Dendritic cell treated with granulocyte-macrophage colony-stimulating factor and Interleukin-4, amounts not matched to agents 40 ng/mL and 50 ng/mL, for 4 days (primary cell): ENCODE data around the gene UTP4.

Experiments used
- H3K27ac Mint-ChIP-seq: one replicate; pipeline ENCODE4 v1.8.0; 2022; ENCODE audit warnings: mild to moderate bottlenecking, mixed read lengths
- H3K27me3 Mint-ChIP-seq: one replicate; pipeline ENCODE4 v1.8.0; 2022; ENCODE audit warnings: mild to moderate bottlenecking, mixed read lengths
- H3K36me3 Mint-ChIP-seq: one replicate; pipeline ENCODE4 v1.8.0; 2022; ENCODE audit warnings: low read depth, mixed read lengths
- H3K4me1 Mint-ChIP-seq: one replicate; pipeline ENCODE4 v1.8.0; 2022; ENCODE audit warnings: low read depth, mixed read lengths
- H3K4me3 Mint-ChIP-seq: one replicate; pipeline ENCODE4 v1.8.0; 2022; ENCODE audit warnings: mild to moderate bottlenecking, moderate library complexity, mixed read lengths
- H3K9me3 Mint-ChIP-seq: one replicate; pipeline ENCODE4 v1.8.0; 2022; ENCODE audit warnings: mixed read lengths
- intact Hi-C: fragments of 100-400 bp; cut with micrococcal nuclease; formaldehyde crosslinking; loops from one replicate; pipeline ENCODE4 v1.15.0; 2022

The UTP4 gene

DNA sequence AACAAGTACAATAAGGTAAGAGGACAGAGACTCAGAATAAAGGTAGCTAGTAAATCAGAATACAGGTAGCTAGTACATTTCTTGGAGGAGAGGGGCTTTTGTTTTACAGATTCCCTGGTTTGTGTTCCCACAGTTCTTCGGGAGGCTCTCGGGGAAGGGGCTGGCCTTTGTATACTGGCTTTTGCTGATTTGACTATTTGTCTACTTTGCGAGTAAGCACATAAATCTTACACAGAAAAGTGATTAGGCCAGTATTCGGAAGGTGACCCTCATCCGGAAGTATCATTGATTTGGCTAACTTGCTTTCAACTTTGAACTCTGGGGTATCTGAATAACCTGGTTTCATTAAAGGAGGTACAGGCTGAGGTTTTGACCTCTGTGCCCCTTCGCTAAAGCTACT is 33.1 kb downstream of the UTP4 start:
- intact Hi-C loops, result no loop called here
- no peaks in the 10 kb centered on the region for H3K9me3 Mint-ChIP-seq
- no peak overlapping the region for H3K27ac Mint-ChIP-seq
- peaks cover 15% of the 10 kb centered on the region for H3K4me1 Mint-ChIP-seq
- peaks cover 94% of the 10 kb centered on the region for H3K36me3 Mint-ChIP-seq
- no peak overlapping the region for H3K4me3 Mint-ChIP-seq
- H3K27me3 Mint-ChIP-seq, result peaks cover 3% of the 10 kb centered on the region

DNA sequence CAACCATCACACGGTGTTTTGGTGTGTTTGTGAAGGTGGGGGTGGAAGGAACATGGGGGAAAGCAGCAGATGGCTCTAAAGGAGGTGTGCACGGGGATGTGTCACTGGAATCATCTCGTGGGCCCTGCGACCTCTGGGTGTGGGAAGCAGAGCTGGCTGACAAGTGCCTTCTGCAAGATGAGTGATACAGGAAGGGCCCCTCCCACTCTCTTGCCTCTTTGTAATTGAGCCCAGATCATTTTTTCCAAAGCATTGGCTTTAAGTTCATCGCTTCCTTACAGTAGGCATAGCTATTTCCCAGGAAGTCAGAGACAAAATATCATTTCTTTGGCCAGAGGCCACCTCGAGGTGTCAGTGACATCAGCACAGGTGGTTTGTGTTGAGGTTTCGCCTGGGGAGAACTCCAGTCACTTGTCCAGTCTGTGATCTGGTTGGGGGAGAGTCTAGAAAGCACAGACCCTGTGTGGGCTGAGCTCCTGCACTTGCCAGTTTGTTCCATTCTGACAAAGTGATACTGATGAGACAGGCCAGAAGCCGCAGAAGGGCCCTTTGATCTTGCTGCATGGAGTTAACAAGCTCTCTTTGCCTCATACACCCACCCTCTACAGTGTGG is 33.9 kb downstream of the UTP4 start:
- Mint-ChIP-seq H3K9me3 (no peaks in the 10 kb centered on the region), H3K27me3 (peaks cover 3% of the 10 kb centered on the region), H3K4me1 (peaks cover 23% of the 10 kb centered on the region), H3K4me3 (no peak overlapping the region), H3K36me3 (peaks cover 87% of the 10 kb centered on the region), H3K27ac (peak overlapping the region; percentile 8)
- intact Hi-C loops, result no loop called here

DNA sequence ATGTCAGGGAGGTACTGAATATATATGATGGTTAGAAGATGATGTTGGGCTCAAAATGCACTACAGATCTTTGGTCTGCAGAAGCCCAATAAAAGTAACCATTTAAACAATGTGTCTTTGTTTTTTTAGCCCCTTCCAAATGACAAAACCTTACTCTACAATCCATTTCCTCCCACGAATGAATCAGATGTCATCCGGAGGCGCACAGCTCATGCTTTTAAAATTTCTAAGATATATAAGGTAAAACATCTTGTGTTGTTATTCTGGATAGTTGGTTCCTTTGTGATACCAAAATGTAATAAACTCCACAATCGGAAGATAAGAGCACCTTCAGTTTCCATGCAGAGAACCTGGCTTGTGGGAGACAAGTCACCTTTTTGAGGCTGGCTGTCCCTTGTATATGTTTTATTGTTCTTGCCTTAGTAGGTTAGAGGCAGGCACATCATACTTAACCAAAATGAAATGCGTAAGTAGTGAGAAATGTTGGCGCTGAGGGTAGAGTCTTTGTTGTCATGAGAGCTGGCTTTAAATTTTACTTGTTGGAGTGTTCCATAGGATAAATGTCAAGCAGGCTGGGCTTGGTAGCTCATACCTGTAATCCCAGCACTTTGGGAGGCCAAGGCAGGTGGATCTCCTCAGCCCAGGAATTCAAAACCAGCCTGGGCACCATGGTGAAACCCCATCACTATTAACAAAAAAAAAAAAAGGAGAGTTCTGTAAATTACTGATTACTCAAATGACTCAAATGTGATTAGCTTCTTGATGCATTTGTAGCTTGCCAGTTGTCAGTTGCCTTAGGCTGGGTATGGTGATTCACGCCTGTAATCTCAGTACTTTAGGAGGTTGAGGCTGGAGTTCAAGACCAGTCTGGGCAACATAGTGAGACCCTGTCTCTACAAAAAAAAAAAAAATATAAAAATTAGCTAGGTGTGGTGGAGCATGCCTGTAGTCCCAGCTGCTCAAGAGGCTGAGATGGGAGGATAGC is 34.8 kb downstream of the UTP4 start:
- no peak overlapping the region for H3K27ac Mint-ChIP-seq

DNA sequence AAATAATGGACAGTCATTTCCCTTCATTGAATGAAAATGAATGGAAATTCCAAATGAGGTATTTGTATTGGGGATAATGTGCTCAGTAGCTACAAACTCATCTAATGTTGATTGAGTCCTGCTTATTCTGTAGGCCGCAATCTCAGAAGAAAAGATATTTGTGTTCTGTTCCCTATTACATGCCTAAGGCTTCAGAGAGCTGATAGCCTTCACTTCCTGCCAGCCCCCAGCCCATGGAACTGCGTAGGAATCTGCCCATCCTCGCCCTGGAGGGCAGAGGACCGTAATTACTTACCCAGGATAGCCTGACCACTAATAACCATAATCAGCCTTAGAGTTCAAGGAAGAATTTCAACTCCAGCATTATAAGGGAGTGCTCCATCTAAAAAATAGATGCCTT is 36.6 kb downstream of the UTP4 start:
- peaks cover 59% of the 10 kb centered on the region for H3K36me3 Mint-ChIP-seq
- H3K4me1 Mint-ChIP-seq, result peaks cover 50% of the 10 kb centered on the region
- peaks cover 3% of the 10 kb centered on the region for H3K27me3 Mint-ChIP-seq
- intact Hi-C loops, result no loop called here
- H3K9me3 Mint-ChIP-seq, result no peaks in the 10 kb centered on the region
- H3K27ac Mint-ChIP-seq, result no peak overlapping the region
- H3K4me3 Mint-ChIP-seq, result no peak overlapping the region

More for the DNA sequence above, 34.8 kb downstream of the UTP4 start:
- Mint-ChIP-seq H3K27me3 (peaks cover 3% of the 10 kb centered on the region), H3K36me3 (peaks cover 78% of the 10 kb centered on the region), H3K4me1 (peaks cover 32% of the 10 kb centered on the region), H3K4me3 (no peak overlapping the region), H3K9me3 (no peaks in the 10 kb centered on the region)
- intact Hi-C loops, result no loop called here

DNA sequence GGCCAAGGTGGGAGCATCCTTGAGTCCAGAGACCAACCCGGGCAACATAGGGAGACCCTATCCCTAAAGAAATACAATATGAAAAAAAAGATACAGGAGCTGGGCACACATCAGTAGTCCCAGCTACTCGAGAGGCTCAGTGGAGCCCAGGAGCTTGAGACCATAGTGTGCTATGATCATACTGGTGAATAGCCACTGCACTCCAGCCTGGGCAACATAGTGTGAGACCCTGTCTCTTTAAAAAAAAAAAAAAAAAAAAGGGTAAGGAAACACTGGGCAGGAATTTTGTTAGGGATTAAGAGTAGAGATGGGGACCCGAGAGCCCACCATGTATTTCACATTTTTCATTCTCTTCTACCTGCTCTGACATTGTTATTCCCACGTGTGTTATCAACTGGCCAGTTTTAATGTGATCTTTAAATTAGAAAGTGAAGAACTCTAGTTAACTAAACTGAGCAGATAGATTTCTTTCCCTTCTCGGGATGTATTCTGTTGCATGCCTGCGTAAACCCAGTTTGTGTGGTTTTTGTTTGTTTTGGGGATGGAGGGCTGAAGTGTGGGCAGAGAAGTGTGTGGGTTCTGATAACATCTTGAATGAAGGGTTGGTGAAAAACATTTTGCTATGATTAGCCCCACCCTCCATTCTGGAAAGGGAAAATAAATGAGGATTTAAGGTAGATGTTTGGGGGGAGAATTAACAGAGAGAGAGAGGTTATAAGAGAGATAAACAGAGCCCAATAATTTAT is 37.3 kb downstream of the UTP4 start:
- peaks cover 54% of the 10 kb centered on the region for H3K36me3 Mint-ChIP-seq
- intact Hi-C loops, result loop anchor here (2.0 kb wide), 1 partner anchor 17 kb away; the partner anchor contains the start of gene SNTB2
- H3K27ac Mint-ChIP-seq, result peak overlapping the region; percentile 10
- peaks cover 3% of the 10 kb centered on the region for H3K27me3 Mint-ChIP-seq
- H3K9me3 Mint-ChIP-seq, result no peaks in the 10 kb centered on the region
- no peak overlapping the region for H3K4me3 Mint-ChIP-seq
- H3K4me1 Mint-ChIP-seq, result peaks cover 51% of the 10 kb centered on the region

DNA sequence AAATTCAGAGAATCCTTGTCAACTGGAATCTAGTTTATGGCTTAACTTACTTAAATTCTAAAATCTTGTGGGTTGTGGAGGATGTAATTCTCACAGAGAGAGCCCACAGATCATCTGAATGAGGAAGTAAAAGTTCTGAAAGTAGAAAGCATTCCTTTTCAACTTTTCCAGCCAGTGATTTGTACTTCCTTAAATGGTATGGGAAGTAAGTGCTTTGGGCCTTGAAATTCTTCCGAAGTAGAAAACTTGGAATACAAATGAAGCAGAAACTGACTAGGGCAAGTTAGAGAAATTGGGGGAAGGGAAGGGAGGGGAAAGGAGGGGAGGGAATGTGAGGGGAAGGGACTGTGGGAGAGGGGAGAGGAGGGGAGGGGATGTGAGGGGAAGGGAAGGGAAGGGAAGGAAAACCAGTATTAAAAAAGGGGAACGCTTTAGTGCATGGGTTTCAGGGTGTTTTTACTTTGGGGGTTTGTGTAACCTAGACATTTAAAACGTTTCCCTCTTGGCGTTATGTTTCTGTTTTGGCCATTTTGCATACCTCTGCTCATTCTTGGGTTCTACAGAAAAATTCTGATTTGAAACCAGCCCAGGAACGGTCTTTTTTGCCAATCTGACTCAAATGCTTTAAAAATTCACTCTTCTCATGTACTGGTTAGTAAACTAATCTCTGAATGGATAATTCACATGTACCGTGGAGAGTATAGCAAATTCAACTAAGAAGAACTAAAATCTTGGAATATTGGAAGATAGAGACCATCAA is 39.1 kb downstream of the UTP4 start:
- H3K27ac Mint-ChIP-seq, result peak overlapping the region; percentile 80
- H3K27me3 Mint-ChIP-seq, result peaks cover 3% of the 10 kb centered on the region
- peaks cover 43% of the 10 kb centered on the region for H3K4me1 Mint-ChIP-seq
- no peaks in the 10 kb centered on the region for H3K9me3 Mint-ChIP-seq
- intact Hi-C loops, result loop anchor here (2.0 kb wide), 1 partner anchor 15 kb away; the partner anchor contains the start of gene SNTB2
- H3K36me3 Mint-ChIP-seq, result peaks cover 37% of the 10 kb centered on the region
- no peak overlapping the region for H3K4me3 Mint-ChIP-seq

DNA sequence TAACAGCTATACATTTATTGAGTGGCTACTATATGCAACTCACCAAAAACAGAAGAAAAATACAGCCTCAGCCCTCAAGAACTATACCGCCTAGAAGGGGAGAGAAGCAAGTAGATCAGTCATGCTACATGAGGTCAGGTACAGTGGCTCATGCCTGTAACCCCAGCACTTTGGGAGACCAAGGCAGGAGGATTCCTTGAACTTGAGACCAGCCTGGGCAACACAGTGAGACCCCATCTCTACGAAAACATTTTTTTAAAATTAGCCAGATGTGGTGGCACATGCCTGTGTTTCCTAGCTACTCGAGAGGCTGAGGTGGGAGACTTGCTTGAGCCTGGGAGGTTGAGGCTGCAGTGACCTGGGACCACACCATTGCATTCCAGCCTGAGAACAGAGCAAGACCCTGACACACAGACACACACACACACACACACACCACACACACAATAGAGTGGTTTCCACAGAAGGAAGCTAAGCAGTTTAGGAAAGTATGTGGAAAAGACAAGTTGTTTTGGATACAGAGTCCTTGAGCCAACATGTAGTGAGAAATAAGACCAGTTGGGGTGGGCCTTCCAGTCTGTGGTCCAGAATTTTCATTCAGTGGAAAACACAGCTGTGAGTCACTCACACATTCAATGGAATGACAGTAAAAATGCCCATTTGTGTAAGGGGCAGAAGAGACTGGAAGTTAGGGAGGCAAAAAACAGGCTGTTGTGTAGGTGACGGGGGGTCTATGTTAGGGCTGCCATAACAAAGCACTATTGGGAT is 43.8 kb downstream of the UTP4 start:
- intact Hi-C loops, result no loop called here
- Mint-ChIP-seq H3K4me3 (no peak overlapping the region), H3K27me3 (peaks cover 7% of the 10 kb centered on the region), H3K27ac (no peak overlapping the region), H3K9me3 (no peaks in the 10 kb centered on the region), H3K36me3 (no peaks in the 10 kb centered on the region), H3K4me1 (peaks cover 42% of the 10 kb centered on the region)

DNA sequence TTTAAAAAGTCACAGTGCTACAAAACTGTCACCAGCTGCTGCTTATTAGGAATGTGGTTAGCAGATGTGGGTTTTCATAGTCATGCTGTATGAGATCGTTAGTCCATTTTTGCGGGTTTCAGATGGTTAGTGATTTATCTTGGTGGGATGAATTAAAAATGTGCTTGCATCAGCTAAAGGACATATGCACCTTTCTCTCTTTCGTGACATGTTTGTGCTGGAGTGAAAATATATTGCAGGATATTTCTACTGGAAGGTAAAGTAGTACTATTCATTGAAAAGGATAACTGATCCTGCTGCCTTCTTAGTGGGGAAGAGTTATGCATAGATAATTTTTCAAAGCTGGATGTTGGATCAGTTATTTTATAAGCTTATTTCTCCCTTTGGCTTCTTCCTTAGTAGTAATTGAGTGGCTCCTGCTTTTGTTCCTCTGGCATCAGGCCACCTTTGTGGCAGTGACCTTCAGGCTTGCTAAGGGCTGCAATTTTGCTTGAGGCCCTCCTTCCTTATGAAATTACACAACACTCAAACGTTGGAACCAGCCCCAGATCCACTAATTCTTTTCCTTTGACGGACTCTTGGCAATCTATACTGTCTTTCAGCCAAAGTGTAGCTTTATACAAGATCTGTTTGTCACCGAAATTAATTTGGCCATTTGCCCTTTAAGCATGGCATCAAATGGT is 47.0 kb downstream of the UTP4 start:
- H3K27me3 Mint-ChIP-seq, result peaks cover 23% of the 10 kb centered on the region
- peaks cover 13% of the 10 kb centered on the region for H3K4me1 Mint-ChIP-seq
- no peaks in the 10 kb centered on the region for H3K9me3 Mint-ChIP-seq
- H3K4me3 Mint-ChIP-seq, result no peak overlapping the region
- intact Hi-C loops, result no loop called here
- H3K36me3 Mint-ChIP-seq, result no peaks in the 10 kb centered on the region
- H3K27ac Mint-ChIP-seq, result peak overlapping the region; percentile 64

DNA sequence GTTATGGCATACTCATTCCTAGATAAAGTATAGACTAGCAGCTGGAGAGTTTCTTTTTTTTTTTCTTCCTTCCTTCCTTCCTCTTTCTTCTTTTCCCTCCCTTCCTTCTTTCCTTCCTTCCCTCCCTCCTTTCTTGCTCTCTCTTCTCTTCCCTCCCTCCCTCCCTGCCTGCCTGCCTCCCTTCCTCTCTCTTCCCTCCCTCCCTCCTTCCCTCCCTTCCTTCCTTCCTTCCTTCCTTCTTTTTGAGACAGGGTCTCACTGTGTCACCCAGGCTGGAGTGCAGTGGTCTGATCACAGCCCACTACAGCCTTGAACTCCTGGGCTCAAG is 47.5 kb downstream of the UTP4 start:
- Mint-ChIP-seq H3K4me1 (peaks cover 13% of the 10 kb centered on the region), H3K27ac (peak overlapping the region; percentile 64), H3K36me3 (no peaks in the 10 kb centered on the region)

DNA sequence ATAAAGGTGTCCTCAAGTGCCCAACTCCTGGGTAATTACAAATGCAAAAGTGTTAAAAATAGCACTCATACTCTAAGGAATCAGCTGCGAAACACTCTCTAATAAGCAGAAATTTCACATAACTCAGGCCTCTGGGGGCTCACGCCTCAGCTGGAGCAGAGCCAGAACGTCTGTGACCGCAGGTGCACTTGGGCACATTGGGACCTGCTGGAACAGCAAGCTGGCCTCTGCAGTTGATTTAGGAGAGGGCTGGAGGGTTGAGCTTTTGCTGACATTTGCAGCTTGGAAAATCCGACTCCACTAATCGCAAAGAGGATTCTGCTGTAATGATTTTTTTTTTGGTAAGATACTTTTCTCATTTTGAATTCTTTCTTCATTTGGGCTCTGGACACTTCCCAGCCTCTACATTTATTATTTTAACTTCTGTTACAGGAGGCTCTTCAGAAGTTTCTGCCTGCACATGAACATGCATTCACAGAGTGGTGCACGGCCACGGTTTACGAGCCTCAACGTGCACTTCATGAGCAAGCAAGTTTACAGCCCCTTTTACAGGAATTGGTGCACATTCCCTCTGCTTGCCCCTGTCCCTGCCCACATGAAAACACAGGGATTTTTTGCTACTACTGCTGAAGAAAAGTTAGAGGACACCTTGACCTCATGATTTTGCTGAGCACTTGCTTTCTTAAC is 50.4 kb downstream of the UTP4 start:
- Mint-ChIP-seq H3K27ac (no peak overlapping the region), H3K9me3 (no peaks in the 10 kb centered on the region), H3K4me3 (no peak overlapping the region), H3K36me3 (peaks cover 5% of the 10 kb centered on the region), H3K27me3 (peaks cover 32% of the 10 kb centered on the region), H3K4me1 (peaks cover 21% of the 10 kb centered on the region)
- intact Hi-C loops, result no loop called here

More for the DNA sequence above, 47.5 kb downstream of the UTP4 start:
- intact Hi-C loops, result no loop called here
- peaks cover 28% of the 10 kb centered on the region for H3K27me3 Mint-ChIP-seq
- no peak overlapping the region for H3K4me3 Mint-ChIP-seq
- no peaks in the 10 kb centered on the region for H3K9me3 Mint-ChIP-seq

DNA sequence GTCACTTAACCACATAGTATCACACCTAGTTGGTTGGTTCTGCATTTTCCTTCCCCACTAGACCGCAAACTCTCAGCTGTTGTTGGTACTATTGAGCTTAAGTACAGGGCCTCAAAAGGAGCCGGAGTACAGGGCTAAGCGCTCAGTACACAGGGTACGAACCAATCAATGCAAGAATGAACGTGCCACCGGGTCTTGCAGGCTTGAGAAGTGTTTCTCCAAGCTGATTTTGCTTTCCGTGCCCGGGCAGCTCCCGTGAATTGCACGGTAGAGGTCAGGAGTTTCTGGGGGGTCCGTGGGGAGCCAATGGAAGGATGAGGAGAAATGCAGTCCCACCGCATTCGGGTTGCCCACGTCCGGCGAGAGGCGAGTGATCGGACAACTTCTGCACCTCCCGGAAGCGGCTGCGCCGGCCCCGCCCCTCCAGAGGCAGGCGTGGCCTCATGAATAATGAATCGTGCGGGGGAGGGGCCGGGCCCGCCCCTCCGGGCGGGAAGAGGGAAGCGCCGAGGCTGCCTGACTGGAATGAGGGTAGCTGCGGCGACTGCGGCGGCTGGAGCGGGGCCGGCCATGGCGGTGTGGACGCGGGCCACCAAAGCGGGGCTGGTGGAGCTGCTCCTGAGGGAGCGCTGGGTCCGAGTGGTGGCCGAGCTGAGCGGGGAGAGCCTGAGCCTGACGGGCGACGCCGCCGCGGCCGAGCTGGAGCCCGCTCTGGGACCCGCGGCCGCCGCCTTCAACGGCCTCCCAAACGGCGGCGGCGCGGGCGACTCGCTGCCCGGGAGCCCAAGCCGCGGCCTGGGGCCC is 54.4 kb downstream of the UTP4 start, which contains the start of gene SNTB2:
Gene SNTB2, plus strand, starts transcription at position 523 of the 804 bp plus-strand sequence. Its CDS starts 3 bp downstream, at position 526.
- Mint-ChIP-seq H3K27me3 (peaks cover 46% of the 10 kb centered on the region), H3K4me1 (peaks cover 35% of the 10 kb centered on the region)

More for the DNA sequence above, 54.4 kb downstream of the UTP4 start, which contains the start of gene SNTB2:
- Mint-ChIP-seq H3K36me3 (peaks cover 19% of the 10 kb centered on the region), H3K27ac (peak within 1 kb of the TSS; percentile 91), H3K4me3 (peak within 1 kb of the TSS; percentile 90), H3K9me3 (no peaks in the 10 kb centered on the region)
- intact Hi-C loops, result loop anchor here (2.0 to 5.0 kb wide), 2 partner anchors 16 to 35 kb away; no protein-coding TSS in a partner anchor
